ENCODE results near the gene VWA8. TPM values are rescaled to one million over a fixed set of nuclear protein-coding genes. Genes with fewer than 3 reads are reported as not detected.

The VWA8 gene
- total RNA-seq, 1 experiment from 2014 or later: 22.6 TPM

GRCh38 chr13:41696163-41697003, 264.5 kb downstream of the VWA8 start:
- TSS peak; percentile 87 for BruUV-seq (replicated peaks)
- Histone ChIP-seq H3K79me2 (ENCODE audit: insufficient read depth, low read length) (no peaks in the 10 kb centered on the region), H4K20me1 (ENCODE audit: insufficient read depth) (no peaks in the 10 kb centered on the region), H3K4me3 (replicated peaks in 1 of 2; ENCODE audit: low read depth in 1 of 2, low read length in 2 of 2) (no peak overlapping the region), H3K9me2 (ENCODE audit: insufficient read depth) (no peaks in the 10 kb centered on the region), H3K27ac (ENCODE audit: low read depth, low read length) (no peak overlapping the region), H3K36me3 (ENCODE audit: control insufficient read depth in 1 of 2, insufficient read depth in 2 of 2, low read length in 2 of 2) (0 out of 4 replicates have a peak, but pooled peaks cover 0 to 3% of the 10 kb centered on the region in 2 experiments), H3K4me2 (ENCODE audit: low read length) (peak overlapping the region; percentile 16; the same call in 1 of the 2 replicates), H3K9me3 (ENCODE audit: control insufficient read depth in 1 of 2, insufficient read depth in 1 of 2, low read depth in 1 of 2, low read length in 2 of 2) (no peaks in the 10 kb centered on the region), H2AFZ (ENCODE audit: low read depth, low read length, poor library complexity, severe bottlenecking) (no peak overlapping the region), H3K9ac (ENCODE audit: low read length) (no peak overlapping the region), H3K27me3 (ENCODE audit: insufficient read depth, low read length) (no peaks in the 10 kb centered on the region), H3K4me1 (ENCODE audit: control insufficient read depth in 1 of 2, insufficient read depth in 2 of 2, low read length in 2 of 2) (peaks cover 26 to 38% of the 10 kb centered on the region in 2 experiments)
- POLR2A ChIA-PET: no interaction called here
- RAD21 ChIA-PET (ENCODE audit: low non-redundant PET in 1 of 2, low total read pairs in 2 of 2, uncharacterized antibody in 2 of 2, unreplicated experiment in 2 of 2): no interaction called here
- DNase-seq (ENCODE audit: low read depth, low spot score) (peak; percentile 61), ATAC-seq (peak; percentile 63)
- CTCF ChIA-PET: no interaction called here
- intact Hi-C loops (cut with micrococcal nuclease): no loop called here
- no peak for TF ChIP-seq MAX (IDR thresholded peaks at IDR 0.05)
- TF ChIP-seq CEBPB (IDR thresholded peaks at IDR 0.05; ENCODE audit: low read depth): peak; percentile 72
- no peak for TF ChIP-seq POLR2A (IDR thresholded peaks at IDR 0.05; ENCODE audit: borderline replicate concordance, extremely low read depth, insufficient read depth, insufficient read length)
- TF ChIP-seq ELF1 (IDR thresholded peaks at IDR 0.05; ENCODE audit: borderline replicate concordance, low read depth): no peak
- no peak for TF ChIP-seq TCF7L2 (IDR thresholded peaks at IDR 0.05; ENCODE audit: borderline replicate concordance, extremely low read depth, insufficient read depth, insufficient read length)
- TF ChIP-seq EGR1 (IDR thresholded peaks at IDR 0.05; ENCODE audit: low read depth): no peak
- TF ChIP-seq, protein P1, sequence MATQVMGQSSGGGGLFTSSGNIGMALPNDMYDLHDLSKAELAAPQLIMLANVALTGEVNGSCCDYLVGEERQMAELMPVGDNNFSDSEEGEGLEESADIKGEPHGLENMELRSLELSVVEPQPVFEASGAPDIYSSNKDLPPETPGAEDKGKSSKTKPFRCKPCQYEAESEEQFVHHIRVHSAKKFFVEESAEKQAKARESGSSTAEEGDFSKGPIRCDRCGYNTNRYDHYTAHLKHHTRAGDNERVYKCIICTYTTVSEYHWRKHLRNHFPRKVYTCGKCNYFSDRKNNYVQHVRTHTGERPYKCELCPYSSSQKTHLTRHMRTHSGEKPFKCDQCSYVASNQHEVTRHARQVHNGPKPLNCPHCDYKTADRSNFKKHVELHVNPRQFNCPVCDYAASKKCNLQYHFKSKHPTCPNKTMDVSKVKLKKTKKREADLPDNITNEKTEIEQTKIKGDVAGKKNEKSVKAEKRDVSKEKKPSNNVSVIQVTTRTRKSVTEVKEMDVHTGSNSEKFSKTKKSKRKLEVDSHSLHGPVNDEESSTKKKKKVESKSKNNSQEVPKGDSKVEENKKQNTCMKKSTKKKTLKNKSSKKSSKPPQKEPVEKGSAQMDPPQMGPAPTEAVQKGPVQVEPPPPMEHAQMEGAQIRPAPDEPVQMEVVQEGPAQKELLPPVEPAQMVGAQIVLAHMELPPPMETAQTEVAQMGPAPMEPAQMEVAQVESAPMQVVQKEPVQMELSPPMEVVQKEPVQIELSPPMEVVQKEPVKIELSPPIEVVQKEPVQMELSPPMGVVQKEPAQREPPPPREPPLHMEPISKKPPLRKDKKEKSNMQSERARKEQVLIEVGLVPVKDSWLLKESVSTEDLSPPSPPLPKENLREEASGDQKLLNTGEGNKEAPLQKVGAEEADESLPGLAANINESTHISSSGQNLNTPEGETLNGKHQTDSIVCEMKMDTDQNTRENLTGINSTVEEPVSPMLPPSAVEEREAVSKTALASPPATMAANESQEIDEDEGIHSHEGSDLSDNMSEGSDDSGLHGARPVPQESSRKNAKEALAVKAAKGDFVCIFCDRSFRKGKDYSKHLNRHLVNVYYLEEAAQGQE (IDR thresholded peaks at IDR 0.05; ENCODE audit: low read depth): no peak
- TF ChIP-seq RAD21 (IDR thresholded peaks at IDR 0.05; ENCODE audit: low read depth): no peak
- no peak for TF ChIP-seq ZNF274 (IDR thresholded peaks at IDR 0.05; ENCODE audit: low read depth, low read length)
- peak; percentile 34; the same call in 1 of the 2 replicates for TF ChIP-seq SIN3A (IDR thresholded peaks at IDR 0.05; ENCODE audit: low read depth)
- TF ChIP-seq EZH2 (IDR thresholded peaks at IDR 0.05): no peak
- TF ChIP-seq EZH2phosphoT487 (IDR thresholded peaks at IDR 0.05; ENCODE audit: borderline replicate concordance): no peak
- no peak for TF ChIP-seq POLR2AphosphoS5 (IDR thresholded peaks at IDR 0.05; ENCODE audit: low read depth, low read length)
- TF ChIP-seq, protein P2, sequence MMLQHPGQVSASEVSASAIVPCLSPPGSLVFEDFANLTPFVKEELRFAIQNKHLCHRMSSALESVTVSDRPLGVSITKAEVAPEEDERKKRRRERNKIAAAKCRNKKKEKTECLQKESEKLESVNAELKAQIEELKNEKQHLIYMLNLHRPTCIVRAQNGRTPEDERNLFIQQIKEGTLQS (IDR thresholded peaks at IDR 0.05): no peak
- TF ChIP-seq JUND (IDR thresholded peaks at IDR 0.05): no peak
- TF ChIP-seq SP1 (IDR thresholded peaks at IDR 0.05; ENCODE audit: low read depth): 0 out of 2 replicates have a peak, but pooled peaks have one; percentile 20
- TF ChIP-seq CBX3 (IDR thresholded peaks at IDR 0.05; ENCODE audit: low read depth): peak; percentile 37; the same call in 1 of the 2 replicates
- TF ChIP-seq SRF (IDR thresholded peaks at IDR 0.05; ENCODE audit: low read depth): no peak
- TF ChIP-seq ZFX (IDR thresholded peaks at IDR 0.05): no peak
- TF ChIP-seq, protein P3, sequence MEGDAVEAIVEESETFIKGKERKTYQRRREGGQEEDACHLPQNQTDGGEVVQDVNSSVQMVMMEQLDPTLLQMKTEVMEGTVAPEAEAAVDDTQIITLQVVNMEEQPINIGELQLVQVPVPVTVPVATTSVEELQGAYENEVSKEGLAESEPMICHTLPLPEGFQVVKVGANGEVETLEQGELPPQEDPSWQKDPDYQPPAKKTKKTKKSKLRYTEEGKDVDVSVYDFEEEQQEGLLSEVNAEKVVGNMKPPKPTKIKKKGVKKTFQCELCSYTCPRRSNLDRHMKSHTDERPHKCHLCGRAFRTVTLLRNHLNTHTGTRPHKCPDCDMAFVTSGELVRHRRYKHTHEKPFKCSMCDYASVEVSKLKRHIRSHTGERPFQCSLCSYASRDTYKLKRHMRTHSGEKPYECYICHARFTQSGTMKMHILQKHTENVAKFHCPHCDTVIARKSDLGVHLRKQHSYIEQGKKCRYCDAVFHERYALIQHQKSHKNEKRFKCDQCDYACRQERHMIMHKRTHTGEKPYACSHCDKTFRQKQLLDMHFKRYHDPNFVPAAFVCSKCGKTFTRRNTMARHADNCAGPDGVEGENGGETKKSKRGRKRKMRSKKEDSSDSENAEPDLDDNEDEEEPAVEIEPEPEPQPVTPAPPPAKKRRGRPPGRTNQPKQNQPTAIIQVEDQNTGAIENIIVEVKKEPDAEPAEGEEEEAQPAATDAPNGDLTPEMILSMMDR (IDR thresholded peaks at IDR 0.05 in 2 of 3, conservative IDR thresholded peaks at IDR 0.05 in 1 of 3; ENCODE audit: borderline replicate concordance in 1 of 3, insufficient read depth in 1 of 3, low read depth in 2 of 3, low read length in 2 of 3): no peak
- 0 out of 2 replicates have a peak, but pooled peaks have one; percentile 11 for TF ChIP-seq FOSL1 (IDR thresholded peaks at IDR 0.05; ENCODE audit: low read depth)
- no peak for TF ChIP-seq YY1 (IDR thresholded peaks at IDR 0.05; ENCODE audit: extremely low read depth, insufficient replicate concordance, low read depth, low read length)

All from HCT116 (cell line).